ENCODE results near the gene TPP2. TPM values are rescaled to one million over a fixed set of nuclear protein-coding genes. Genes with fewer than 3 reads are reported as not detected.

The TPP2 gene
- total and polyA plus RNA-seq, 9 of the 15 experiments (the other 6 are each of a cell fraction or from before 2014, with no cell fraction given) = 18.8 to 87.7 (median 55.9) TPM

DNA sequence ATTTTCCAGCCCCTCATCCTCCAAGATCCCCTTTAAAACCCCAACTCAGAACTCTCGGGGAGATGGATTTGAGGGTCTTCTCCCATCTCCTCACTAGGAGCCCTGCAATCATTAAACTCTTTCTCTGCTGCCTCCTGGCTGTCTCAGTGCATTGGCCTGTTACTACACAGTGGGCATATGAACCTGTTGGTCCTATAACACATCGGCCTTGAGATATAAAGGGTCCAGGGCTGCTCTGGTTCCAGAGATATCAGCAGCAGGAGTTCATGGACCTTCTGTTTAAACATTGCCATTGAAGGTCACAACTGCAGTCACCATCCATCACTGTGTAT lies 101.8 kb downstream of the TPP2 start (continued):
- no peak for TF ChIP-seq ZNF232 (CRISPR knock-in tag; IDR thresholded peaks at IDR 0.05)
- TF ChIP-seq, protein P1, sequence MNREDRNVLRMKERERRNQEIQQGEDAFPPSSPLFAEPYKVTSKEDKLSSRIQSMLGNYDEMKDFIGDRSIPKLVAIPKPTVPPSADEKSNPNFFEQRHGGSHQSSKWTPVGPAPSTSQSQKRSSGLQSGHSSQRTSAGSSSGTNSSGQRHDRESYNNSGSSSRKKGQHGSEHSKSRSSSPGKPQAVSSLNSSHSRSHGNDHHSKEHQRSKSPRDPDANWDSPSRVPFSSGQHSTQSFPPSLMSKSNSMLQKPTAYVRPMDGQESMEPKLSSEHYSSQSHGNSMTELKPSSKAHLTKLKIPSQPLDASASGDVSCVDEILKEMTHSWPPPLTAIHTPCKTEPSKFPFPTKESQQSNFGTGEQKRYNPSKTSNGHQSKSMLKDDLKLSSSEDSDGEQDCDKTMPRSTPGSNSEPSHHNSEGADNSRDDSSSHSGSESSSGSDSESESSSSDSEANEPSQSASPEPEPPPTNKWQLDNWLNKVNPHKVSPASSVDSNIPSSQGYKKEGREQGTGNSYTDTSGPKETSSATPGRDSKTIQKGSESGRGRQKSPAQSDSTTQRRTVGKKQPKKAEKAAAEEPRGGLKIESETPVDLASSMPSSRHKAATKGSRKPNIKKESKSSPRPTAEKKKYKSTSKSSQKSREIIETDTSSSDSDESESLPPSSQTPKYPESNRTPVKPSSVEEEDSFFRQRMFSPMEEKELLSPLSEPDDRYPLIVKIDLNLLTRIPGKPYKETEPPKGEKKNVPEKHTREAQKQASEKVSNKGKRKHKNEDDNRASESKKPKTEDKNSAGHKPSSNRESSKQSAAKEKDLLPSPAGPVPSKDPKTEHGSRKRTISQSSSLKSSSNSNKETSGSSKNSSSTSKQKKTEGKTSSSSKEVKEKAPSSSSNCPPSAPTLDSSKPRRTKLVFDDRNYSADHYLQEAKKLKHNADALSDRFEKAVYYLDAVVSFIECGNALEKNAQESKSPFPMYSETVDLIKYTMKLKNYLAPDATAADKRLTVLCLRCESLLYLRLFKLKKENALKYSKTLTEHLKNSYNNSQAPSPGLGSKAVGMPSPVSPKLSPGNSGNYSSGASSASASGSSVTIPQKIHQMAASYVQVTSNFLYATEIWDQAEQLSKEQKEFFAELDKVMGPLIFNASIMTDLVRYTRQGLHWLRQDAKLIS (CRISPR knock-in tag; IDR thresholded peaks at IDR 0.05) = no peak
- TF ChIP-seq ZKSCAN8 (CRISPR knock-in tag; IDR thresholded peaks at IDR 0.05) = no peak
- TF ChIP-seq CHCHD3 (CRISPR knock-in tag; IDR thresholded peaks at IDR 0.05) = no peak
- TF ChIP-seq FOXA1 (IDR thresholded peaks at IDR 0.05; ENCODE audit: borderline replicate concordance) = no peak

DNA sequence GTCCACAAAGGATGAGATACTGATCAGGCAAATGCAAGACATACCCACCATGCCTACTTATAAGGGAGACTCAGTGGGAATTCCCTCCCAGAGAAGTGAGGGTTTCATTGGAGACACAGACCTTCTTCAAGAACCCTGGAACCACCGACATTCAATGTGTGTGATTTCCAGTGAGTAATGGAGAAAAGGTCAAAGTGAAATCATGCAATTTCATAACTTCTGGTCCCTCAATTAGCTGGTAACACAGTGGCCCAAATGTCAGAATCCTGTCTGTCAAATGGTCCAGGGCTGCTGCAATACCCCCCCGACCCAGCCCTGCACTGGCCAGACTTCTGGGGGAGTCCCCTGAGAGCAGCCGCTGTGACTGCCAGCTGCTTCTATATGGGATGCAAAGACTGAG lies 102.7 kb downstream of the TPP2 start:
- DNase-seq (ENCODE audit: extremely low read depth in 1 of 4, low spot score in 3 of 4) (no peak), FAIRE-seq (no peak), ATAC-seq (no peak)
- ChIA-PET CTCF (ENCODE audit: low intra/inter-chr PET ratio) (no interaction called here), POLR2A (no interaction called here)
- in situ Hi-C loops (cut with MboI) (no loop called here), intact Hi-C loops (cut with micrococcal nuclease) (no loop called here)
- Histone ChIP-seq H3K9me1 (ENCODE audit: control insufficient read depth, insufficient read depth, low read length) (no peaks in the 10 kb centered on the region), H3K4me3 (no peak overlapping the region), H3K9ac (ENCODE audit: insufficient read depth in 1 of 2, low read depth in 2 of 2, low read length in 2 of 2) (no peak overlapping the region), H2AFZ (ENCODE audit: low read depth, low read length) (no peak overlapping the region), H3K9me3 (replicated peaks; ENCODE audit: control insufficient read depth, insufficient read depth, low read depth, low read length) (no peaks in the 10 kb centered on the region), H3K27me3 (ENCODE audit: control insufficient read depth in 2 of 2, insufficient read depth in 2 of 2, low read length in 2 of 2) (peaks cover 0 to 13% of the 10 kb centered on the region in 2 experiments), H3K4me2 (ENCODE audit: insufficient read depth, low read length) (no peak overlapping the region), H4K20me1 (replicated peaks; ENCODE audit: control insufficient read depth, insufficient read depth, low read length) (no peaks in the 10 kb centered on the region), H3K27ac (ENCODE audit: extremely low read depth, low read depth, low read length) (no peak overlapping the region), H3K4me1 (replicated peaks in 1 of 2; ENCODE audit: control insufficient read depth in 2 of 2, insufficient read depth in 2 of 2, low read length in 2 of 2) (no peaks in the 10 kb centered on the region), H3K79me2 (ENCODE audit: control insufficient read depth, insufficient read depth, low read length) (no peaks in the 10 kb centered on the region), H3K36me3 (ENCODE audit: control insufficient read depth, insufficient read depth, low read length) (no peaks in the 10 kb centered on the region)
- WGBS (ENCODE audit: insufficient coverage, low coverage, missing lambda C conversion rate) = 0% methylated on average over 3 of the region's 3 CpGs
- BruUV-seq (replicated peaks) = no TSS peak
- TF ChIP-seq FOXA3 (CRISPR knock-in tag; conservative IDR thresholded peaks at IDR 0.05 in 1 of 2, IDR thresholded peaks at IDR 0.05 in 1 of 2) (no peak), ELF2 (CRISPR knock-in tag; IDR thresholded peaks at IDR 0.05) (no peak), ZNF121 (CRISPR knock-in tag; conservative IDR thresholded peaks at IDR 0.05) (no peak)
- TF ChIP-seq, protein P2, sequence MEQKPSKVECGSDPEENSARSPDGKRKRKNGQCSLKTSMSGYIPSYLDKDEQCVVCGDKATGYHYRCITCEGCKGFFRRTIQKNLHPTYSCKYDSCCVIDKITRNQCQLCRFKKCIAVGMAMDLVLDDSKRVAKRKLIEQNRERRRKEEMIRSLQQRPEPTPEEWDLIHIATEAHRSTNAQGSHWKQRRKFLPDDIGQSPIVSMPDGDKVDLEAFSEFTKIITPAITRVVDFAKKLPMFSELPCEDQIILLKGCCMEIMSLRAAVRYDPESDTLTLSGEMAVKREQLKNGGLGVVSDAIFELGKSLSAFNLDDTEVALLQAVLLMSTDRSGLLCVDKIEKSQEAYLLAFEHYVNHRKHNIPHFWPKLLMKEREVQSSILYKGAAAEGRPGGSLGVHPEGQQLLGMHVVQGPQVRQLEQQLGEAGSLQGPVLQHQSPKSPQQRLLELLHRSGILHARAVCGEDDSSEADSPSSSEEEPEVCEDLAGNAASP (IDR thresholded peaks at IDR 0.05) = no peak

Measured in K562 (cell line).